Suprapubic skin (tissue), 4 donors: ENCODE measurements around the gene CTDSP1.

Experiments used
- EP300 ChIP-seq: sonication (generic); formaldehyde crosslinking; IDR thresholded peaks from one replicate; pipeline ENCODE4 v1.6.1; 2017; ENCODE audit warnings: antibody characterized with exemption
- POLR2A ChIP-seq, 2 donors: fragments of 450-650 bp; IDR thresholded peaks; one replicate each; pipeline ENCODE4 v1.6.1; 2017; ENCODE audit warnings: antibody characterized with exemption in 2 of 2, mild to moderate bottlenecking in 2 of 2, moderate library complexity in 2 of 2
- POLR2AphosphoS5 ChIP-seq, 3 donors: sonication (generic); formaldehyde crosslinking; IDR thresholded peaks; one replicate each; pipeline ENCODE4 v1.6.1; 2017; ENCODE audit warnings: antibody characterized with exemption in 3 of 3
- TF ChIP-seq, protein P1 (sequence below), 2 donors: fragments of 200-600 bp in 1 of 2; fragments of 450-650 bp in 1 of 2; sonication (generic) in 1 of 2; IDR thresholded peaks; one replicate each; pipeline ENCODE4 v1.5.1; 2016 to 2019; ENCODE audit warnings: antibody characterized with exemption in 2 of 2, mild to moderate bottlenecking in 1 of 2, moderate library complexity in 1 of 2

GRCh38 chr2:218400167-218400929, 680 bp downstream of the CTDSP1 start:
- TF ChIP-seq EP300 (no peak), POLR2A (IDR thresholded peaks at IDR 0.05) (no peak), POLR2AphosphoS5 (IDR thresholded peaks at IDR 0.05) (no peak)
- TF ChIP-seq, protein P1, sequence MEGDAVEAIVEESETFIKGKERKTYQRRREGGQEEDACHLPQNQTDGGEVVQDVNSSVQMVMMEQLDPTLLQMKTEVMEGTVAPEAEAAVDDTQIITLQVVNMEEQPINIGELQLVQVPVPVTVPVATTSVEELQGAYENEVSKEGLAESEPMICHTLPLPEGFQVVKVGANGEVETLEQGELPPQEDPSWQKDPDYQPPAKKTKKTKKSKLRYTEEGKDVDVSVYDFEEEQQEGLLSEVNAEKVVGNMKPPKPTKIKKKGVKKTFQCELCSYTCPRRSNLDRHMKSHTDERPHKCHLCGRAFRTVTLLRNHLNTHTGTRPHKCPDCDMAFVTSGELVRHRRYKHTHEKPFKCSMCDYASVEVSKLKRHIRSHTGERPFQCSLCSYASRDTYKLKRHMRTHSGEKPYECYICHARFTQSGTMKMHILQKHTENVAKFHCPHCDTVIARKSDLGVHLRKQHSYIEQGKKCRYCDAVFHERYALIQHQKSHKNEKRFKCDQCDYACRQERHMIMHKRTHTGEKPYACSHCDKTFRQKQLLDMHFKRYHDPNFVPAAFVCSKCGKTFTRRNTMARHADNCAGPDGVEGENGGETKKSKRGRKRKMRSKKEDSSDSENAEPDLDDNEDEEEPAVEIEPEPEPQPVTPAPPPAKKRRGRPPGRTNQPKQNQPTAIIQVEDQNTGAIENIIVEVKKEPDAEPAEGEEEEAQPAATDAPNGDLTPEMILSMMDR (IDR thresholded peaks at IDR 0.05): no peak
